ENCODE measurements around the gene TRIM23. TPM values are rescaled to one million over a fixed set of nuclear protein-coding genes. Genes with fewer than 3 reads are reported as not detected.

TRIM23 gene
- total RNA-seq, 1 donor from 2014 or later: 13.0 TPM

GRCh38 chr5:65546141-65546540, 78.0 kb downstream of the TRIM23 start:
- H3K36me3 Mint-ChIP-seq (ENCODE audit: low read depth): peaks cover 39% of the 10 kb centered on the region

GRCh38 chr5:65544473-65544872, 79.7 kb downstream of the TRIM23 start:
- ATAC-seq (ENCODE audit: low read depth) (no peak), DNase-seq (no peak)
- TF ChIP-seq, protein P1, sequence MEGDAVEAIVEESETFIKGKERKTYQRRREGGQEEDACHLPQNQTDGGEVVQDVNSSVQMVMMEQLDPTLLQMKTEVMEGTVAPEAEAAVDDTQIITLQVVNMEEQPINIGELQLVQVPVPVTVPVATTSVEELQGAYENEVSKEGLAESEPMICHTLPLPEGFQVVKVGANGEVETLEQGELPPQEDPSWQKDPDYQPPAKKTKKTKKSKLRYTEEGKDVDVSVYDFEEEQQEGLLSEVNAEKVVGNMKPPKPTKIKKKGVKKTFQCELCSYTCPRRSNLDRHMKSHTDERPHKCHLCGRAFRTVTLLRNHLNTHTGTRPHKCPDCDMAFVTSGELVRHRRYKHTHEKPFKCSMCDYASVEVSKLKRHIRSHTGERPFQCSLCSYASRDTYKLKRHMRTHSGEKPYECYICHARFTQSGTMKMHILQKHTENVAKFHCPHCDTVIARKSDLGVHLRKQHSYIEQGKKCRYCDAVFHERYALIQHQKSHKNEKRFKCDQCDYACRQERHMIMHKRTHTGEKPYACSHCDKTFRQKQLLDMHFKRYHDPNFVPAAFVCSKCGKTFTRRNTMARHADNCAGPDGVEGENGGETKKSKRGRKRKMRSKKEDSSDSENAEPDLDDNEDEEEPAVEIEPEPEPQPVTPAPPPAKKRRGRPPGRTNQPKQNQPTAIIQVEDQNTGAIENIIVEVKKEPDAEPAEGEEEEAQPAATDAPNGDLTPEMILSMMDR (IDR thresholded peaks at IDR 0.05): no peak
- H3K27me3 Mint-ChIP-seq: no peaks in the 10 kb centered on the region
- no peak overlapping the region for H3K4me3 Mint-ChIP-seq
- peaks cover 33% of the 10 kb centered on the region for H3K36me3 Mint-ChIP-seq (ENCODE audit: low read depth)
- ChIA-PET POLR2A (no interaction called here), CTCF (no interaction called here)
- H3K9me3 Mint-ChIP-seq: no peaks in the 10 kb centered on the region
- intact Hi-C loops (cut with micrococcal nuclease): no loop called here
- no peaks in the 10 kb centered on the region for H3K4me1 Mint-ChIP-seq
- no peak overlapping the region for H3K27ac Mint-ChIP-seq

More at GRCh38 chr5:65546141-65546540, 78.0 kb downstream of the TRIM23 start:
- Mint-ChIP-seq H3K9me3 (no peaks in the 10 kb centered on the region), H3K4me3 (no peak overlapping the region), H3K4me1 (no peaks in the 10 kb centered on the region), H3K27ac (no peak overlapping the region), H3K27me3 (no peaks in the 10 kb centered on the region)
- no peak for DNase-seq
- CTCF ChIA-PET: no interaction called here
- TF ChIP-seq, protein P1 (IDR thresholded peaks at IDR 0.05): no peak
- POLR2A ChIA-PET: no interaction called here
- intact Hi-C loops (cut with micrococcal nuclease): no loop called here
- ATAC-seq (ENCODE audit: low read depth): no peak

DNA sequence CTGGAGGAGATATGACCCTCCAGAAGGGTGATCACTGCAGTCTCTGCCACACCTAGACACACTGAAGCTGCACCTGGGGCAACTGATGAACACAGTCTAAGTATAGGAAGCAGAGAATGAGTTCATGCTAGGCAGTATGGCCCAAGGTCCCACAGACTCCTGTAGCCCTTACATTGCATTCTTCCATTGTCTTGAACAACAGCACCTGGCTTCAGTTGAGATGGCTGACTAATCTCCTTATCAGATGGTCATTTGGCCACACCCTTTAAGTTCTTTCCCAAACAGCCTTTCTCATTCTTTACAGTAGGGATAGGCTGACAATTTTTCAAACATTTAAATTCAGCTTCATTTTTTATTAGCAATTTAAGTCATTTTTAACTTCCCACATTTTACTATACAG, 84.3 kb downstream of the TRIM23 start:
- no peak overlapping the region for H3K27ac Mint-ChIP-seq
- H3K9me3 Mint-ChIP-seq: no peaks in the 10 kb centered on the region
- ATAC-seq (ENCODE audit: low read depth): no peak
- H3K36me3 Mint-ChIP-seq (ENCODE audit: low read depth): peaks cover 27% of the 10 kb centered on the region
- H3K27me3 Mint-ChIP-seq: no peaks in the 10 kb centered on the region
- ChIA-PET POLR2A (no interaction called here), CTCF (no interaction called here)
- no peaks in the 10 kb centered on the region for H3K4me1 Mint-ChIP-seq
- intact Hi-C loops (cut with micrococcal nuclease): no loop called here
- TF ChIP-seq, protein P1 (IDR thresholded peaks at IDR 0.05): no peak
- DNase-seq: no peak
- H3K4me3 Mint-ChIP-seq: no peak overlapping the region

Other genes with a start within 250 kb of the TRIM23 start
- 3.2 and 4.1 TPM in 2 replicates for gene ADAMTS6, start 142.4 kb downstream of the TRIM23 start, total RNA-seq
- 10.7 and 15.1 TPM in 2 replicates for gene CENPK, start 61.2 kb downstream of the TRIM23 start, total RNA-seq
- gene PPWD1, start 61.0 kb downstream of the TRIM23 start, total RNA-seq: 57.8 and 69.7 TPM in 2 replicates
- gene SHLD3, start 694 bp upstream of the TRIM23 start, total RNA-seq: 5.7 and 6.2 TPM in 2 replicates
- gene TRAPPC13, start 694 bp upstream of the TRIM23 start, total RNA-seq: 19.3 and 29.0 TPM in 2 replicates
- 7.1 and 9.5 TPM in 2 replicates for gene SGTB, start 97.8 kb upstream of the TRIM23 start, total RNA-seq
- gene NLN, start 97.9 kb upstream of the TRIM23 start, total RNA-seq: 14.2 and 16.5 TPM in 2 replicates